Anterior cingulate cortex (tissue), 58 donors: Measurements from ENCODE around the gene RRM1.
A peak's percentile ranks its signal among the peaks of the same experiment; 100 is the strongest.
"Not testable (repeated sequence)": the region's sequence is repeated elsewhere in the genome, so short reads cannot be mapped to it uniquely, and the experiment has no call there.

ENCODE experiments used
- DNase-seq, 58 donors: peaks; one replicate each; lab custom pipeline; 2025; lab: John Stamatoyannopoulos, UW

The RRM1 gene

GRCh38 chr11:4094348-4095291 lies at the start of gene RRM1:
RRM1 (plus strand) TSS chr11:4094799; CDS start chr11:4095013, 214 bp downstream.
- peak; percentile 73 to 99 (median 95) for DNase-seq

DNA sequence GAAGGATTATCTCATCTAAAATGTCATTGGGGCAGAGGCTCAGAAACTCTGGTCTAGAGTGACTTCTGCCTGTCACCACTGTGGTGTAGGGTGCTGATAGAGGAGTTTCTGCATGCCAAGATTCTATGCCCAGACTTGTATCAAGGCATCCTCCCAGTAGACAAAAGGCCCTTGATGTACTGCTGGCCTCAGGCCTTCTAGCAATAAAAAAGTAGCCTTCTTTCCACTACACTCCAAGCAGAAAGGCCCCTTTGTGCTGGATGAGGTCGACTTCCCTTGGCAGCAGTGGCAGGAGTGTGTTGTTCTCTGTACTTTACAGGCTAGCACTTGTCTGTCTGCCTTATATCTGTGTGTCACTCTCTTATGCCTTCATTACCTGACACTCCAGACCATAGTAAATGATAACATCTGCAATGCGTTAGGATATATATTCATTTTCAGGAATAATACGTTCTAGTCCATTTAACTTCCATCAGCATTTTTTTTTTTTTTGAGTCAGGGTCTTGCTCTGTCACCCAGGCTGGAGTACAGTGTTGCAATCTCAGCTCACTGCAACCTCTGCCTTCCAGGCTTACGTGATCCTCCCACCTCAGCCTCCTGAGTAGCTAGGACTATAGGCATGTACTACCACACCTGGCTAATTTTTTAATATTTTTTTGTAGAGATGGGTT lies 49.5 kb upstream of the RRM1 start:
- DNase-seq = peak in 49 of 58 donors; percentile 3 to 91 (median 66)

DNA sequence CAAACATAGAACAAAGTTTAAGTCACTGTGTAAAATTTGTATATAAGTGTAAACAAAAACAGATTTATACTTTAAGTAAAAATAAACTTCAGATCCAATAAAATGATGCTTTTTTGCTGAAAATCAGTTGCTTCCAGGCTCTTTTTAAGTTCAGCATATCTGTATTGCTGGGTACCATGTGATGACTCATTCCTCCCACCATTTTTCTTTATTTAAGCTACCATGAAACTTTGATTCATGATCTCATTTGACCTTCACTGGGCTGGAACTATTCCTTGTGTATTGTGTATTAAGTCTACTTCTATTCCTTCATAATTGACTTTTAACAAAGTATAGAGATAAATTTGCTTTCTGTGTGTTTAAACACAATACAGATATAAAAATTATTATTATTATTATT lies 46.3 kb upstream of the RRM1 start:
- DNase-seq = no peak

DNA sequence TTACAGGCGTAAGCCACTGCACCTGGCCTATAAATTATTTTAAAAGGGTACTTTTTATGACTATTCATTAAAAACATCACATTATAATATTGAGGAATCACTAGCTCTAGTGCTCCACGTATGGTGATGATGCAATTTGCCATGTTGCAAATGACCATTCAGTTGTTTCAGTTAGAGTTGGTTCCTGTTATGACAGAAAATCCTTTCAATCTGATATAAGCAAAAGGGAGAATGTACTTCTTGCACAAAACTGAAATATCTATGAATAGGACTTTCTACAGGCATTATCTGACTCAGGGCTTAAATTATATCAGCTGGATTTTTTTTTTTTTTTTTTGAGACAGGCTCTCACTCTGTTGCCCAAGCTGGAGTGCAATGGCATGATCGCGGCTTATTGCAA lies 45.6 kb upstream of the RRM1 start:
- DNase-seq = no peak

DNA sequence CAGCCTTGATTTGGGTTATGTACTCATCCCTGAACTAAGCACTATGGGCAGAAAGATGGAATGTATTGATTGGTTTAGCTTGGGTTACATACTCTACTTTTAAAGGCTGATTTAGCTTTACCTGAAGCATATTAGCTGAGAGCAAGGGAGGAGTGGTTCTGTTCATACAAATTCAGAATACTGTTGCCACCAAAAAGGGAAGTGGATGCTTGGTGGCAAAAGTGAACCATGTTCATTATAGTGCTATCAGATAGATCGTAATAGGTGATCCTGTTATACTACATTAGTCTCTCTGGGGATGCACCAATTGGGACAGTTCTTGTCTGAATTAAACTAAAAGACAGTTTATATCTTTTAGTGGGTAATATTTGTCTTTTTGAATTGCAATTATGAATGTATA lies 44.5 kb upstream of the RRM1 start:
- DNase-seq = no peak

DNA sequence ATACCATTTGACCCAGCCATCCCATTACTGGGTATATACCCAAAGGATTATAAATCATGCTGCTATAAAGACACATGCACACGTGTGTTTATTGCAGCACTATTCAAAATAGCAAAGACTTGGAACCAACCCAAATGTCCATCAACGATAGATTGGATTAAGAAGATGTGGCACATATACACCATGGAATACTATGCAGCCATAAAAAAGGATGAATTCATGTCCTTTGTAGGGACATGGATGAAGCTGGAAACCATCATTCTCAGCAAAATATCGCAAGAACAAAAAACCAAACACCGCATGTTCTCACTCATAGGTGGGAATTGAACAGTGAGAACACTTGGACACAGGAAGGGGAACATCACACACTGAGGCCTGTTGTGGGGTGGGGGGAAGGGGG lies 41.4 kb upstream of the RRM1 start:
- not testable (repeated sequence) for DNase-seq

GRCh38 chr11:4054643-4055042 lies 40.0 kb upstream of the RRM1 start:
- DNase-seq = no peak

GRCh38 chr11:4059424-4059823 lies 35.2 kb upstream of the RRM1 start:
- DNase-seq = no peak

DNA sequence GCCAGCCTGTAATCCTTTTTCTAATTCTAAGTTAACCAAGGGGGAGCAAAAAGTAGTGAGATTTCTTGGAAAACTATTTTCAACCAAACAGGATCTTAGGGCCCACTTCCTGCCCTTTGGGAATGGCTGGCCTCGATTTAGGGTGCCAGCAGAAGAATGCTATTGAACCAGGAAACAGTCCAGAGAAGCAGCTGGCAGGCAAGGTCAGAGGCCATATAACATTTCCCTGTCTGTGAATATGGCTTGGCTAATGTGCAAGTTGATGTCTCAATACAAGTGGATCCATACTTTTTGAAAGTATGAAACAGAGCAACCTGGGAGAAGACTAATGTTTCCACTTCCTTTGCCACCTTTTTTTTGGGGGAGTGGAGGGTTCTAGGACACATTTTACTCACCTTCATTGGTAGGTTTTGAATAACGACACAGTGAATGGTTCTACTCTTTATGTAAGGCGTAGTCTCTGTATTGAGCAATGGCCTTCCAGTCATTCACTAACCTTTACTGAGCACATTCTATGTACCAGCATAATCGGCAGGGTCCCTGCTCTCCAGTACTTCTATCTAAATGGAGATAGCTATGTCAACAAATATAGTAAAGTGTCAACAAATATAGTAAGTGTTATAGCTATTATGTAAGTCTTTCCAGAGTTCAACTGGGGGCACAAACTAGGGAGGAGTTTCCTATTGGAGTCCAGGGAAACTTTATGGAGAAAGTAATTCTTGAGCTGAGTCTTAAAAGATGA lies 34.2 kb upstream of the RRM1 start:
- no peak for DNase-seq

DNA sequence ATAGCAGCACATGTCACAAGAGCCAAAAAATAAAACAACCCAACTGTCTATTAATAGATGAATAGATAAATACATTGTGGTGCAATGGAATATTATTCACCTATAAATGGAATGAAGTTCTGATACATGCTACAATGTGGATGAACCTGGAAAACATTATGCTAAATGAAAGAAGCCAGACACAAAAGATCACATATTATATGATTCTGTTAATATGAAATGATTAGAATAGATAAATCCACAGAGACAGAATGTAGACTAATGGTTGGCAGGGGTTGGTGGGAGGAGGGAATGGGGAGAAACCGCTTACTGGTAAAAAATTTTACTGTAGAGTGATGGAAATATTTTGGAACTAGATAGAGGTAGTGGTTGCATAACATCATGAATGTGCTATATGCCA lies 32.9 kb upstream of the RRM1 start:
- DNase-seq = no peak

DNA sequence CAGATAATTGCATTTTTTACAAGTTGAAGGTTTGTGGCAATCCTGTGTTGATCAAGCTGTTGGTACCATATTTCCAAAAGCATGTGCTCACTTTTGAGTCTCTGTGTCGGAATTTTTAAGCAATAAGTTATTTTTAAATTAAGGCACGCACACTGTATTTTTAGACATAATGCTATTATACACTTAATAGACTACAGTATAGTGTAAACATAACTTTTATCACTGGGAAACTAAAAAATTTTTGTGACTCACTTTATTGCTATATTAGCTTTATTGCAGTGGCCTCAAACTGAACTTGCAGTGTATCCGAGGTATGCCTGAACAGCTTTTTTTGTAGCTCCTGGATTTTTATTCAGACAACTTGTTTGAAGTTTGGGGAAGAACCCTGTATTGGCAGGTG lies 31.3 kb upstream of the RRM1 start:
- no peak for DNase-seq

GRCh38 chr11:4064278-4064955 lies 30.2 kb upstream of the RRM1 start:
- DNase-seq = no peak

GRCh38 chr11:4065086-4065485 lies 29.5 kb upstream of the RRM1 start:
- no peak for DNase-seq

- peak in 1 of 58 donors; percentile 4 for DNase-seq
Measured at GRCh38 chr11:4065601-4066377, 28.8 kb upstream of the RRM1 start.

DNA sequence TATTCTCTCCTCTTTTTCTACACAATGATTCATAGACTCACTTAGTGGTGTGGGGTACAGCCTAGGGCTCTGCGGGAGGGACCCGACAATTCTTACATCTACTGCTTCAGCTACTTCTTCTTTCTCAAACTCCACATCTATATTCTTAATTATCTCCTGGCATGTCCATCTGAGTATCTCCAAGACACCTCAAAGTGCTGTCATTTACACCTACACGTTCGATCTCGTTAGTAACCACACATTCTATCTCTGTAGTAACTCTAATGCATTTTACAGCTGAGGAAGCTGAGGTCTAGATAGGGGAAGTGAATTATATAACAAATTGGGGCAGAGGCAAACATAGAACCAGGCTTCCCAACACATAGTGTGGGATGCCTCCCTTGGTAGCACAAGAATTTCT lies 27.7 kb upstream of the RRM1 start:
- DNase-seq = no peak

DNA sequence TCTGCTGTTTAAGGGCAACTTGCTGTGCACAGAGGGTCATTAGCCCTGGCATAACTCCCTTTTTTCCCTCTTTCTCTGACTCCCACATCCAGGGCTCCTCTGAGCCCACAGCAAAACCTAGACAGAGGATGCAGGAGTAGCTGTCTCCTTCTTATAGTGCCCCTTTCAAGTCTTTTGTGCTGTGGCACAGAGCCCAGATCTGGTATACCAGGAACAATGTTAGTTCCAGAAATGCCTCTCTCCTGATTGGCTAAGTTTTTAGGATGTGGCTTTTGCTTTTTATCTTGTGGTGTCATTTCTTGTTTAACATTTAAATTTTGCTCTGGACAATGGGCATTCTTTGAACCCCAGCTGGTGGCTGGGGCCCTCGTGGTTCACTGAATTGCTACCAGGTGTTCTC lies 25.6 kb upstream of the RRM1 start:
- no peak for DNase-seq

DNA sequence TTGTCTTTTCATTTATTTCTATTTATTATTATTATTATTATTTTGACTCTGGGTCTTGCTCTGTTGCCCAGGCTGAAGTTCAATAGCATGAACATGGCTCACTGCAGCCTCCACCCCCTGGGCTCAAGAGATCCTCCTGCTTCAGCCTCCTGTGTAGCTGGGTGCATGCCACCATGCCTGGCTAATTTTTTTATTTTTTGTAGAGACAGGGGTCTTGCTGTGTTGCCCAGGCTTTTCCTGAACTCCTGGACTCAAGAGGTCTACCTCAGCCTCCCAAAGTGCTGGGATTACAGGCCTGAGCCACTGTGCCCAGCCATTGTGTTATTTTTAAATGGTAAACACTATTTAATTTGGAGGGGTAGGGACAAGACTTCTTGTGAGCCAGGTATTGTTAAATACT lies 23.3 kb upstream of the RRM1 start:
- DNase-seq = no peak

DNA sequence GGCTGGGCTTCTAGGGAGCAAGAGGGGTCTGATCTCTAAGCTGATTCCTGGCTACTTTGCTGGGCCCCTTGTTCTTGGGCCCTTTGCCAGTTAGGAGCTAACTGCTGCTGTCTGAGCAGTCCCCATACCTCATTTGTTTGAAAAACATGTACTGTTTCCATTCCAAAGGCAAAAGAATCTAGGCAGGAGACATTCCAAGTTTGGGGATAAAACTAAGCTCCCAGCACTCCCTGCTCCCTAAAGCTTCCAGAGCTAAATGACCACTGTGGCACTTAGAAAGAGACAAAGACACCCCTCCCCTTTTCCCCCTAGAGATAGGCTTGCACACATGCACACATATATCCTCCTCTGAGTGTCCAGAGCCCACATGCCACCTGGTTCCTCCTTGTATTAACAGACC lies 22.7 kb upstream of the RRM1 start:
- DNase-seq = no peak

DNA sequence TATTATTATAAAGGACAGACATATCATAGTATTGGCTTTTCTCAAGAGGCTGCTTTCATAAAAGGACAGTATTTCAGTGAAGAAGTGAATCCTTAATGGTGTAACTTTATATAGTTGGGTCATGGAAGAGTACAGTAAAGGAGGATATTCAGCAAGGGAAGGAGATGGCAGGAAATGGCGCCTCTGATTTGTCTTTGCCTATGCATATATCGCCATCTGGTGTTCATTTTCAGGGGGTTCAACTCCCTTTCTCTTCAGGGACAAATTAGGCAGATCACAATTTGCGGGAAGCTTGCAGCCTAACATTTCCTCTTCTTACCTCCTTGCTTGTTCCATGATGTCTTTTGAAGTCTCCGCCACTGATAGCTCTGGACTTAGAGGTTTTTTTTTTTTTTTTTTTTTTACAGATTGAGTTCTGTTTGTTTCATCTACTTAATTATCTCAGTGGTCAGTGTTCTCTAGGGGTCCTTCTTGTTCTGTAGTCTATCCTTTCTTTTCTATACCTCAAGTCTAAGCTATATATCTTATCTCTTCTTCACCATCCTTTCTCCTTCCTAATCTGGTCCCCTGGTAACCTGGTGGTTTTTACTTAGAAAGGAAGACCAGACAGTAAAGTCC lies 21.8 kb upstream of the RRM1 start:
- DNase-seq = peak in 32 of 58 donors; percentile 3 to 81 (median 24)
